A549 (cell line): ENCODE results near the gene EEF1A1. TPM values are rescaled to one million over a fixed set of nuclear protein-coding genes. Genes with fewer than 3 reads are reported as not detected.
A peak's percentile ranks its signal among the peaks of the same experiment; 100 is the strongest.

Experiments
- CTCF ChIP-seq: fragments of >200 bp; sonication (Bioruptor Twin); formaldehyde crosslinking; IDR thresholded peaks from 3 replicates; pipeline ENCODE4 v1.5.1; 2016
- EHMT2 ChIP-seq: fragments of 200-600 bp; sonication (generic); IDR thresholded peaks from 2 replicates; pipeline ENCODE4 v1.6.1; 2016; ENCODE audit warnings: antibody characterized with exemption, low read depth, mild to moderate bottlenecking, moderate library complexity
- HES2 ChIP-seq: fragments of >200 bp; sonication (Bioruptor Twin); formaldehyde crosslinking; IDR thresholded peaks from 2 replicates; pipeline ENCODE4 v1.6.1; 2016
- HOXB13 ChIP-seq: fragments of 250-450 bp; sonication (Bioruptor Pico); IDR thresholded peaks from 2 replicates; pipeline ENCODE4 v1.5.0; 2020; ENCODE audit warnings: low read depth, mild to moderate bottlenecking, moderate library complexity
- JUNB ChIP-seq: fragments of >200 bp; sonication (Bioruptor Twin); formaldehyde crosslinking; IDR thresholded peaks from 2 replicates; pipeline ENCODE4 v1.6.1; 2016
- MAX ChIP-seq: IDR thresholded peaks from 2 replicates; pipeline ENCODE4 v1.6.1; 2012
- MAZ ChIP-seq: fragments of 150-350 bp; IDR thresholded peaks from 2 replicates; pipeline ENCODE4 v1.6.1; 2014; ENCODE audit warnings: antibody characterized with exemption, low read depth, low read length, borderline replicate concordance
- MYC ChIP-seq: IDR thresholded peaks from 2 replicates; pipeline ENCODE4 v1.6.1; 2012; ENCODE audit warnings: mild to moderate bottlenecking, inconsistent platforms, low read length, improper control_type of control experiment, borderline replicate concordance
- NPAS2 ChIP-seq: fragments of 250-450 bp; sonication (Bioruptor Pico); IDR thresholded peaks from 2 replicates; pipeline ENCODE4 v1.8.0; 2022; ENCODE audit warnings: mild to moderate bottlenecking, moderate library complexity, borderline replicate concordance
- PBX3 ChIP-seq: IDR thresholded peaks from 2 replicates; pipeline ENCODE4 v1.6.1; 2012
- POLR2AphosphoS2 ChIP-seq: conservative IDR thresholded peaks from 2 replicates; pipeline ENCODE4 v1.6.1; 2012; ENCODE audit warnings: low read length, improper control_type of control experiment, inconsistent platforms
- RAD21 ChIP-seq, 2 experiments: fragments of >200 bp in 1 of 2; sonication (Bioruptor Twin) in 1 of 2; formaldehyde crosslinking in 1 of 2; IDR thresholded peaks in 1 of 2; conservative IDR thresholded peaks in 1 of 2; 2 replicates in 1 of 2; 3 replicates in 1 of 2; pipeline ENCODE4 v1.6.1; 2012 to 2018; ENCODE audit warnings: inconsistent platforms in 1 of 2
- RARB ChIP-seq: fragments of 250-450 bp; sonication (Bioruptor Pico); IDR thresholded peaks from 2 replicates; pipeline ENCODE4 v1.8.0; 2021; ENCODE audit warnings: mild to moderate bottlenecking, moderate library complexity
- REST ChIP-seq: fragments of 200-600 bp; sonication (generic); IDR thresholded peaks from 2 replicates; pipeline ENCODE4 v1.6.1; 2016; ENCODE audit warnings: antibody characterized with exemption, mild to moderate bottlenecking, moderate library complexity
- RNF2 ChIP-seq: fragments of 200-600 bp; sonication (generic); IDR thresholded peaks from 2 replicates; pipeline ENCODE4 v1.6.1; 2016; ENCODE audit warnings: low read depth, mild to moderate bottlenecking, antibody characterized with exemption, moderate library complexity, borderline replicate concordance
- SMC3 ChIP-seq: fragments of >200 bp; sonication (Bioruptor Twin); formaldehyde crosslinking; IDR thresholded peaks from 3 replicates; pipeline ENCODE4 v1.6.1; 2018; ENCODE audit warnings: inconsistent platforms
- USF2 ChIP-seq: fragments of 450-650 bp; IDR thresholded peaks from 2 replicates; pipeline ENCODE4 v1.6.1; 2014; ENCODE audit warnings: antibody characterized with exemption
- ZC3H11A ChIP-seq: fragments of 450-650 bp; IDR thresholded peaks from 2 replicates; pipeline ENCODE4 v1.6.1; 2014; ENCODE audit warnings: antibody characterized with exemption, mild to moderate bottlenecking
- ZNF302 ChIP-seq: fragments of 250-450 bp; sonication (Bioruptor Pico); IDR thresholded peaks from 2 replicates; pipeline ENCODE4 v1.9.0; 2021; ENCODE audit warnings: inconsistent platforms, mild to moderate bottlenecking, moderate library complexity
- ZSCAN20 ChIP-seq: fragments of 250-450 bp; sonication (Bioruptor Pico); IDR thresholded peaks from 2 replicates; pipeline ENCODE4 v1.8.0; 2022; ENCODE audit warnings: mild to moderate bottlenecking, moderate library complexity
- polyA plus RNA-seq, 4 experiments: library from polyadenylated mRNA; depleted of rRNA in 3 of 4; stranded (reverse); fragments of >200 nt; fragmentation: RNase III in 1 of 4; extraction: RNeasy Plus Mini Kit Qiagen cat#74134 plus additional on column Dnase treatment in 1 of 4; gene quantifications; 2 replicates in 3 of 4; 3 replicates in 1 of 4; pipeline ENCODE4 v1.2.3, GENCODE V29; 2011 to 2017

EEF1A1 gene
- polyA plus RNA-seq, 2 of the 4 experiments (the other 2 are of a cell fraction): 5,660 to 9,755 TPM

GRCh38 chr6:73523434-73524123 is 2.7 kb upstream of the EEF1A1 start (continued):
- TF ChIP-seq PBX3: no peak
- peak; percentile 85; the same call in 1 of the 2 replicates for TF ChIP-seq MAX
- TF ChIP-seq HES2: no peak
- TF ChIP-seq ZNF302 (CRISPR knock-in tag): no peak
- TF ChIP-seq MYC: 0 out of 2 replicates have a peak, but pooled peaks have one; percentile 49
- TF ChIP-seq ZC3H11A: no peak
- no peak for TF ChIP-seq RARB (CRISPR knock-in tag)
- TF ChIP-seq RNF2: no peak
- TF ChIP-seq POLR2AphosphoS2: no peak
- TF ChIP-seq SMC3: peak; percentile 28; the same call in 1 of the 3 replicates
- no peak for TF ChIP-seq MAZ
- TF ChIP-seq JUNB: no peak
- no peak for TF ChIP-seq CTCF
- TF ChIP-seq RAD21 (conservative IDR thresholded peaks at IDR 0.05 in 1 of 2, IDR thresholded peaks at IDR 0.05 in 1 of 2): 0 out of 5 replicates have a peak, but pooled peaks of 1 of the 2 experiments have one; percentile 27
- TF ChIP-seq NPAS2: no peak
- peak; percentile 52; the same call in 1 of the 2 replicates for TF ChIP-seq USF2
- no peak for TF ChIP-seq REST
- no peak for TF ChIP-seq HOXB13 (CRISPR knock-in tag)
- no peak for TF ChIP-seq EHMT2
- TF ChIP-seq ZSCAN20: no peak
